AG04449 (cell line): ENCODE data around the gene DIAPH3.

Source experiments
- CTCF ChIA-PET: fragments of 350-600 bp; formaldehyde crosslinking; extraction: SDS; loops from one replicate; lab custom pipeline; 2021; ENCODE audit warnings: antibody characterized with exemption; lab: Yijun Ruan, JAX
- POLR2A ChIA-PET: fragments of 400-600, 350-600 bp; formaldehyde crosslinking; extraction: SDS; loops from one replicate; lab custom pipeline; 2020; ENCODE audit warnings: antibody characterized with exemption, inconsistent platforms; lab: Yijun Ruan, JAX
- DNase-seq: peaks from one replicate; pipeline ENCODE4 v3.0.0-alpha.2; 2010; ENCODE audit warnings: low read depth, low spot score
- H3K4me3 ChIP-seq: 2 replicates; pipeline ENCODE4 v1.5.1; 2011; ENCODE audit warnings: low read depth, mild to moderate bottlenecking, control low read depth, low read length
- CTCF ChIP-seq: IDR thresholded peaks from one replicate; pipeline ENCODE4 v1.5.1; 2011; ENCODE audit warnings: mild to moderate bottlenecking, moderate library complexity, low read length, control low read depth, inconsistent platforms; ENCODE audit not compliant: insufficient read depth; ENCODE audit errors: missing control alignments

DIAPH3 gene

GRCh38 chr13:59681636-59682311, 482.0 kb downstream of the DIAPH3 start:
- CTCF ChIA-PET = interaction anchor here (0.6 to 12.0 kb wide), 14 partner anchors 9 to 658 kb away, joined by 3 to 242 read pairs (median 12); no protein-coding TSS in a partner anchor
- no peak overlapping the region for H3K4me3 ChIP-seq
- no peak for DNase-seq
- no peak for TF ChIP-seq CTCF
- POLR2A ChIA-PET = no interaction called here

- CTCF ChIA-PET = interaction anchor here (0.7 to 12.0 kb wide), 33 partner anchors 10 to 649 kb away, joined by 3 to 242 read pairs (median 4); no protein-coding TSS in a partner anchor
- DNase-seq = no peak
- no peak overlapping the region for H3K4me3 ChIP-seq
- TF ChIP-seq CTCF = peak; percentile 41
- POLR2A ChIA-PET = no interaction called here
Measured at GRCh38 chr13:59680429-59681024, 483.2 kb downstream of the DIAPH3 start.

- ChIA-PET POLR2A (no interaction called here), CTCF (interaction anchor here (0.6 to 12.0 kb wide), 25 partner anchors 9 to 657 kb away, joined by 3 to 242 read pairs (median 4); no protein-coding TSS in a partner anchor)
- H3K4me3 ChIP-seq = no peak overlapping the region
- no peak for TF ChIP-seq CTCF
- DNase-seq = no peak
Measured at GRCh38 chr13:59679254-59679653, 484.5 kb downstream of the DIAPH3 start.

- CTCF ChIA-PET = interaction anchor here (0.6 to 12.0 kb wide), 46 partner anchors 8 to 658 kb away, joined by 3 to 242 read pairs (median 3); no protein-coding TSS in a partner anchor
- peak; percentile 76 for TF ChIP-seq CTCF
- peak; percentile 19 for DNase-seq
- H3K4me3 ChIP-seq = no peak overlapping the region
- POLR2A ChIA-PET = no interaction called here
Measured at GRCh38 chr13:59677966-59678814, 485.5 kb downstream of the DIAPH3 start.

GRCh38 chr13:59677430-59677829, 486.3 kb downstream of the DIAPH3 start:
- no peak for TF ChIP-seq CTCF
- ChIA-PET CTCF (interaction anchor here (0.6 to 12.0 kb wide), 36 partner anchors 8 to 656 kb away, joined by 3 to 242 read pairs (median 3); no protein-coding TSS in a partner anchor), POLR2A (no interaction called here)
- no peak overlapping the region for H3K4me3 ChIP-seq
- no peak for DNase-seq
